CD4-positive, alpha-beta T cell treated with Interleukin-2 at 100 ng/mL for 4 hours (primary cell): ENCODE measurements around the gene IFIT2.
"Not testable (repeated sequence)": the region's sequence is repeated elsewhere in the genome, so short reads cannot be mapped to it uniquely, and the experiment has no call there.

ENCODE experiments used
- DNase-seq: peaks from one replicate; pipeline ENCODE4 v3.0.0-alpha.2; 2020; ENCODE audit warnings: low spot score

The IFIT2 gene

DNA sequence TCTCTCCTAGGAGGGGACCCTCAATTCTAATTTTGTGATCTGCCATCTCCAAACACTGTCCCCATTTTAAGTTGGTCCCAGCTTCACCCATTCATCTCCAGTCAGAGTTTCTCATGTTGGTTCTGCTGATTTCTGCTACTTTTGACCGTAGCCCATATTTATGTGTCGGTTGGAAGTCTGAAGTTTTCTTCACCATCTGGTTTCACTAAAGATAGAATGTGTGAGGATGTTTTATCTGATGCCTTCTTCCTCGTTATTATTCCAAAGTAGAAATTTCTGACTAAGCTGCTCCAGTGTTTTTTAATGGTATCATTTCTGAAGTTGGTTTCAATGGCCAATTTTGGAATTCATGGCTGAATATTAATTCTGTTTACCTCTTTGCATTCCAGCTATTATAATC is 21.3 kb upstream of the IFIT2 start:
- DNase-seq = no peak

DNA sequence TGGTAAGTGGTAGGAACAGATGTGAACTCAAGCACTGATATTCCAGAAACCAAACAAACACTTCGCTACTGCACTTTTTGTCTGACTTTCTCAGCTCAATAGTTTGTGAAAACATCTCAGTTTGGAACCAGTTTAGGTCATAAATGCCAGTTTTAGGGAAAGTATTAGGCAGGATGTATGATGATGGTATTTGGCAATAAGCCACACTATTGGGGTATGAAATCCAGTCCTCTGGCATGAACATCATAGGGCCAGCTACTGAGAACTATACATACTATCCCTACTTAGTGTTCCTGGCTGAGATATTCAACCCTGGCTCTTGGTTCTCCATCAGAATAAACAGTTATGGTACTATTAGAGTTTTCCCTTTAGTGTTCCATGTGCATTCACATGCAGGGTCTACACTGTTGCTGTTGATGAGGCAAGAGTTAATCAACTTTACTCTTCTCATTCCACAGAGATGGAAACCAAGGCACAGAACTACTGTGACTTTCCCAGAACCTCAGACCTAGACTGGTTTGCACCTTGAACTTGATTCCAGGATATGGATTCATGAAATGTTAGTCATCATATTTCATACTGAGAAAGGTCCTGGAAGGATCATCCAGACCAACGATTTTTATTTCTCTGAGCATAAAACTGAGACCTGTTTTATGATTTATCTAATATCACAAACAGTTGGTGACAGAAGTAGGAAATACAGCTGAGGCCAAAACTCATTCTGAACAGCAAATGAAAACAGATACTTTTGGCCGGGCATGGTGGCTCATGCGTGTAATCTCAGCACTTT is 20.0 kb upstream of the IFIT2 start:
- DNase-seq = no peak

GRCh38 chr10:89283025-89283935 is 18.6 kb upstream of the IFIT2 start:
- no peak for DNase-seq

DNA sequence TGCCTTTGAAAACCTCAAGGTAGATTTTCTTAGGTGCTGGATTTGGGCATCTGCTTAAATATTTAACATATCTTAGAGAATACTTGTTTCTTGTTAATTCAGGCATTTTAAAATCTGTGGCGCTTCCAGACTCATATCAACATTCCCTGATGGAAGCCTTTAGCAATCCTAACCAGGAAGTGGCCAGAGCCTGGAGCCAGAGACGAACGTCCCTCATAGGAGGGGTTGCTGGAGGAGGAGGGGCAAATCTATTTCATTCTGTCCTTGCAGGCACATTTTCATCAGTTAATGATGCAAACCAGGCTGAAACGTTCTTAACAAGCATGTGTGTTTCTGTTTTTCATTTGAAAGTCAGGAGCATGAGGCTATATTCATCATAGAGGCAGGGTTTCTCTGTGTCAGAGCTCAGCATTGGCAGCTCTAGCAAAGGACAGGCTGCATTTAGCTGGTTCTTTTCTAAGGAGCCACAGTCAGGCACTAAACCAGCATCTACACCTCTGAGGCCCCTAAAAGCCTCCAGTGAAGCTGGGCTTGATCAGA is 17.8 kb upstream of the IFIT2 start:
- DNase-seq = no peak

- not testable (repeated sequence) for DNase-seq
These were observed 17.1 kb upstream of the IFIT2 start for GRCh38 chr10:89284711-89285110.

DNA sequence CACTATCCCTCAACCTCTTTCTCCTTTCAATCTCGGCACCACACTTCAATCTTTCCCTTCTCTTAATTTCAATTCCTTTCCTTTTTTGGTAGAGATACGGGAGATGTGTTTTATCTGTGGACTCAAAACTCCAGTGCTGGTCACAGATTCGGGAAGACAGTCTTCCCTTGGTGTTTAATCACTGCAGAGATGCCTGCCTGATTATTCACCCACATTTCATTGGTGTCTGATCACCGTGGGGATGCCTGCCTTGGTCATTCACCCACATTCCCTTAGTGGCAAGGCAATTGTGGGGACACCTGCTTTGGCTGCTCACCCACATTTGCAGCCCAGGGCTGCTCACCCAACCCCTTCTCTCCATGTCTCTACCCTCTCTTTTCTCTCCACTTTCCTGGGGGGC is 16.5 kb upstream of the IFIT2 start:
- DNase-seq = not testable (repeated sequence)

- no peak for DNase-seq
These were observed 7.1 kb upstream of the IFIT2 start for GRCh38 chr10:89294721-89295239.

GRCh38 chr10:89295597-89295996 is 6.2 kb upstream of the IFIT2 start:
- DNase-seq = peak; percentile 22

DNA sequence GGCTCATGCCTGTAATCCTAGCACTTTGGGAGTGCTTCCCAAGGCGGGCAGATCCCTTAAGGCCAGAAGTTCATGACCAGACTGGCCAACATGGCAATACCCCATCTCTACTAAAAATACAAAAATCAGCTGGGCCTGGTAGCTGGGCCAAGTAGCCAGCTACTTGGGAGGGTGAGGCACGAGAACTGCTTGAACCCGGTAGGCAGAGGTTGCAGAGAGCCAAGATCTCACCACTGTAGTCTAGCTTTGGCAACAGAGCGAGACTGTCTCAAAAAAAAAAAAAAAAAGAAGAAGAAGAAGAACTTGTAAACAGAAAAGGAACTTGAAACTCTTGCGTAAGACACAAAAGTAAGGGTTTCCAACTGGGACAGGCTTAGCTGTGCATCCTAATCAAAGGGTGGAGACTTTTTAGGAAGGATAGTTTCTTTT is 5.6 kb upstream of the IFIT2 start:
- no peak for DNase-seq

GRCh38 chr10:89297356-89297755 is 4.5 kb upstream of the IFIT2 start:
- DNase-seq = no peak

- DNase-seq = no peak
These were observed 4.1 kb upstream of the IFIT2 start for GRCh38 chr10:89297791-89298190.

DNA sequence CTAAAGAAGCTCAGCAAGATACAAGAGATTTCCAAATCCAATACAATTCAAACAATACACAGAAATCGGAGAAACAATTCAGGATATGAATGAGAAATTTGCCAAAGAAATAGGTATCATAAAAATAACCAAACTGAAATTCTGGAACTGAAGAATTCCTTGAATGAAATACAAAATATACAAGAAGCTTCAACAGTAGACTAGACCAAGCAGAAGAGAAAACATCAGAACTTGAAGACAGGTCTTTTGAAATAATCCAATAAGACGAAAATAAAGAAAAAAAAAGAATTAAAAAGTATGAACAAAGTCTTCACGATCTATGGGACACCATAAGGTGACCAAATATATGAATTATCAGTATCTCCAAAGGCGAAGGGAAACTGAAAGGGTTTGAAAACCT is 2.8 kb upstream of the IFIT2 start:
- no peak for DNase-seq

DNA sequence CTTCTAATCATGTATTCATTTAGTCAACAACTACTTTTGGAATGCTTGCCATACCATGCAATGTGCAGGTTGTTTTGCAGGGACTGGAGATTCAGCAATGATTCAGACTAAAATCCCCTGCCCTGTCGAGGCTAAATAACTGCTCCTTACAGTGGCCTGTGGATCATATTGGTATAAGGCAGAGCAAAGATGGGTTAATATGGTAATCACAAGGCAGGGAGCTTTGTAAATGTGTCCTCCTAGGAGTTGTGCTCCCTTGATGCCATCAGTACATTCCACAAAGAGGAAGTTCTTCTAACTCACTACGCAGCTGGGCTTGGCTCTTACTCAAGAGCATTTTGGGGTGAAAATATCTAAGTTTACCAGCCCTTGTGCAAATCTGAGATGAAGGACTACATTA is 614 bp upstream of the IFIT2 start:
- DNase-seq = peak; percentile 38

DNA sequence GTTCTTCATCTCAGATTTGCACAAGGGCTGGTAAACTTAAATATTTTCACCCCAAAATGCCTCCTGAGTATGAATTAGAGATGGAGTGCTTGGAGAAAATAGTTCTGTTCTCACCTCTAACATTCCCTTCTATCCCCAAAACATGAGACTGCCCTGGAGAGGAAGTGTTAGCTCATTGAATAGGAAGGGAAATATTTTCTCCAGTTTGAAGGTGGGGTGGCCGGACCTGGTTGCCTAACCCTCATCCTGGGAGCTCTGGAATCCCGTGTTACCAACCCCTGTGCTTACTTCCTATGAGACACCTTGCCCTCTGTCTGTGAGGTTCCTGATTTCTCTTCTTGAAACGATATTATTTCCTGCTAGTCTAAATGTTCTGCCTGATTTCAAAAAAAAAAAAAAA is 779 bp downstream of the IFIT2 start:
- no peak for DNase-seq

- DNase-seq = no peak
These were observed 1.3 kb downstream of the IFIT2 start for GRCh38 chr10:89303161-89303560.

GRCh38 chr10:89304026-89304425 is 2.2 kb downstream of the IFIT2 start:
- no peak for DNase-seq

DNA sequence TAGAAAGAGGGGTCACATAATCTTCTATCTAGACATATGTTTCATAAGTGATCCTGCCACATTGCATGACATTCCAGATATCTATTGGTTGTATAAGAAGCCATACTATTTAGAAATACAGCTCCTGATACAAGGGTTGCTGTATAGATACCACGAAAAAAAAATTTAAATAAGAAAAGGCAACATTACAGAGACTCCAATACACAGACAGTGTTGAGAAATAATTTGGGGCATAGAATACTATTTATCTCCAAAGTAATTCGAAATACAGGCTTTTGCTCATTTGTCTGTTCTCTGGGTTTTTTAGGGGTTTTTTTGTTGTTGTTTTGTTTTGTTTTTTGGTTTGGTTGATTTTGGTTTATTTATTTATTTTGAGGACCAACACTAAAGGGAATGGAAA is 2.6 kb downstream of the IFIT2 start:
- DNase-seq = no peak

DNA sequence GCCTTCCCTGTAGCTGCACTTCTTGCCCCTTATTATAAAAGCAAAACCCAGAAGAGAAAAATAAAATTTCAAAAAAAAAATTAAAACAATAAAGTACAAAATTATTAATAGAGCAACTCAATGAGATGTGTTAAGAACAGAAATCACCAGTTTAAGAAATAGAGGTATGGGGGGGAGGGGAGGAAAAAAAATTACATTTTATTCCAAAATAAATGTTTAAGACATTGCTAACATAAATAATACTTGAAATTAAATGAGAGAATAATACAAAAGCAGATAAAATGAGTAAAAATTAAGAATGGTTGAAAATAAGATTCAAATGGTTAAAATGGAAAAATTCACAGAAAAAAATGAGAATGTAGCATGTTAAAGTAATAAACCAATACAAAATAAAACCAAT is 3.1 kb downstream of the IFIT2 start:
- no peak for DNase-seq

- DNase-seq = no peak
These were observed 4.1 kb downstream of the IFIT2 start for GRCh38 chr10:89305766-89306433.

- DNase-seq = no peak
These were observed 4.8 kb downstream of the IFIT2 start for GRCh38 chr10:89306434-89307268.

DNA sequence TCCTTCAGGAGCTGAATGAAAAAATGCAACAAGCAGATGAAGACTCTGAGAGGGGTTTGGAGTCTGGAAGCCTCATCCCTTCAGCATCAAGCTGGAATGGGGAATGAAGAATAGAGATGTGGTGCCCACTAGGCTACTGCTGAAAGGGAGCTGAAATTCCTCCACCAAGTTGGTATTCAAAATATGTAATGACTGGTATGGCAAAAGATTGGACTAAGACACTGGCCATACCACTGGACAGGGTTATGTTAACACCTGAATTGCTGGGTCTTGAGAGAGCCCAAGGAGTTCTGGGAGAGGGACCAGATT is 5.4 kb downstream of the IFIT2 start:
- no peak for DNase-seq
